Measurements from ENCODE around the gene PDE4D.

PDE4D gene

GRCh38 chr5:59588922-59589321, 304.6 kb downstream of the PDE4D start:
- Histone ChIP-seq H3K27me3 (no peaks in the 10 kb centered on the region), H3K9me3 (no peaks in the 10 kb centered on the region), H3K4me3 (ENCODE audit: low read depth, low read length) (no peak overlapping the region), H3K4me1 (peaks cover 6% of the 10 kb centered on the region; the same call in 1 of the 2 replicates), H3K36me3 (no peaks in the 10 kb centered on the region)
- no peak for TF ChIP-seq CTCF (IDR thresholded peaks at IDR 0.05; ENCODE audit: low read depth, low read length)
- DNase-seq = no peak

- no peaks in the 10 kb centered on the region for H3K27me3 ChIP-seq
- peaks cover 6% of the 10 kb centered on the region; the same call in 1 of the 2 replicates for H3K4me1 ChIP-seq
- H3K9me3 ChIP-seq = no peaks in the 10 kb centered on the region
- DNase-seq = peak; percentile 86
- peak overlapping the region; percentile 54 for H3K4me3 ChIP-seq (ENCODE audit: low read depth, low read length)
- peak; percentile 55 for TF ChIP-seq CTCF (IDR thresholded peaks at IDR 0.05; ENCODE audit: low read depth, low read length)
- no peaks in the 10 kb centered on the region for H3K36me3 ChIP-seq
Measured at GRCh38 chr5:59587489-59588337, 305.8 kb downstream of the PDE4D start.

GRCh38 chr5:59586841-59587240, 306.7 kb downstream of the PDE4D start:
- H3K4me1 ChIP-seq = peaks cover 6% of the 10 kb centered on the region; the same call in 1 of the 2 replicates
- TF ChIP-seq CTCF (IDR thresholded peaks at IDR 0.05; ENCODE audit: low read depth, low read length) = no peak

GRCh38 chr5:59584858-59585846, 308.4 kb downstream of the PDE4D start:
- Histone ChIP-seq H3K36me3 (no peaks in the 10 kb centered on the region), H3K9me3 (no peaks in the 10 kb centered on the region), H3K4me3 (ENCODE audit: low read depth, low read length) (no peak overlapping the region), H3K4me1 (peaks cover 6% of the 10 kb centered on the region; the same call in 1 of the 2 replicates), H3K27me3 (no peaks in the 10 kb centered on the region)
- no peak for TF ChIP-seq CTCF (IDR thresholded peaks at IDR 0.05; ENCODE audit: low read depth, low read length)
- no peak for DNase-seq

More at GRCh38 chr5:59586841-59587240, 306.7 kb downstream of the PDE4D start:
- DNase-seq = no peak
- Histone ChIP-seq H3K36me3 (no peaks in the 10 kb centered on the region), H3K27me3 (no peaks in the 10 kb centered on the region), H3K9me3 (no peaks in the 10 kb centered on the region), H3K4me3 (ENCODE audit: low read depth, low read length) (peak overlapping the region; percentile 54; the same call in 1 of the 2 replicates)

- Histone ChIP-seq H3K36me3 (no peaks in the 10 kb centered on the region), H3K9me3 (no peaks in the 10 kb centered on the region)
- no peak for DNase-seq
Measured at GRCh38 chr5:59583810-59584562, 309.5 kb downstream of the PDE4D start.

More at GRCh38 chr5:59583810-59584562, 309.5 kb downstream of the PDE4D start:
- peaks cover 6% of the 10 kb centered on the region; the same call in 1 of the 2 replicates for H3K4me1 ChIP-seq
- H3K4me3 ChIP-seq (ENCODE audit: low read depth, low read length) = no peak overlapping the region
- no peak for TF ChIP-seq CTCF (IDR thresholded peaks at IDR 0.05; ENCODE audit: low read depth, low read length)
- H3K27me3 ChIP-seq = no peaks in the 10 kb centered on the region

Measured in BE2C (cell line).